Measurements from ENCODE around the gene ACBD3. TPM values are rescaled to one million over a fixed set of nuclear protein-coding genes. Genes with fewer than 3 reads are reported as not detected.

Gene ACBD3
- total RNA-seq: 77.0 TPM
- polyA plus RNA-seq: 18.9 TPM

DNA sequence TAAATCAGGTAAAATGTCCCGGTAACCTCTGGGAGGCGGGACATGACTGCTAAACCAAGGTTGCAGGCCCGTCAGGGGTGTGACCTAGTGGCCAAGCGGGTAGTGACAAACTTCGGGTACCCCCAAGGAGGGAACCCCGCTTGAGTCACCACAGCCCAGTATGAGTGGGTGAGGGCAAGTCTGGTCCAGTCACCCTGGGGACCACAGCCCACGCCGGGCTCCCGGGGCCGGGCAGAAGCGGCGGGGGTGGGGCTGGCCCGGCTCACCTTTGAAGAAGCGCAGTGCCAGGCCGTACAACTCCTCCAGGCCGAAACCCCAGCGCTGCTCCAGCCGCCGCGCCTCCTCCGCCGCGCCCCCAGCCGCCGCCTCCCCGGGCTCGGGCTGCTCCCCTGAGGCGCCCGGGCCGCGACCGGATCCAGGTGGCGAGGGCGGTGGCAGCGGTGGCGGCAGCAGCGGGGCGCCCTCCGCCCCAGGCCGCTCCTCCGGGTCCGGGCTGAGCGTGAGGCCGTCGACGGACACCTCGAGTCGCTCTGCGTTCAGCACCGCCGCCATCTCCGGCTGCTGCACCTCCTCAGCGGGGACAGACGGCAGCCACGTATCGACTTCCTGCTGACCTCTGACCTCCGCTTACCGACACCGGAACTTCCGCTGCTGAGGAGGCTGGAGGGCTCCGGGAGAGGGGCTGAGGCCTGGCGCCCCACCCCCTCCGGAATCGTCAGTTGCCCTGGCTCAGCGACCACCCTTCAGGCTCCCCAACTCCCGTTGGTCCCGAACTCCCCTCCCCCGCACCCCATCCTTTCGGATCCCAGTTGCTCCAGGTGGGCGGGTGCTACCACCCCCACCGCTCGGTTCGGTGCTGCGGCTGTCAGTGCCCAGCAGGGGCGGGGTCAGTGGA is at the start of gene ACBD3:
ACBD3 (minus strand) TSS at position 618 of the 895 bp plus-strand sequence; CDS start at position 552, 66 bp downstream.
- peak within 1 kb of the TSS; percentile 80 for H3K4me3 ChIP-seq (ENCODE audit: low read depth, low read length)
- H3K36me3 ChIP-seq (ENCODE audit: insufficient read depth): no peaks in the 10 kb centered on the region
- under 1% methylated on average over 75 of the region's 75 CpGs for WGBS
- H3K4me1 ChIP-seq (ENCODE audit: insufficient read depth): no peaks in the 10 kb centered on the region
- H3K27ac ChIP-seq (ENCODE audit: low read depth): peak within 1 kb of the TSS; percentile 90
- DNase-seq (ENCODE audit: extremely low spot score): peak; percentile 74

DNA sequence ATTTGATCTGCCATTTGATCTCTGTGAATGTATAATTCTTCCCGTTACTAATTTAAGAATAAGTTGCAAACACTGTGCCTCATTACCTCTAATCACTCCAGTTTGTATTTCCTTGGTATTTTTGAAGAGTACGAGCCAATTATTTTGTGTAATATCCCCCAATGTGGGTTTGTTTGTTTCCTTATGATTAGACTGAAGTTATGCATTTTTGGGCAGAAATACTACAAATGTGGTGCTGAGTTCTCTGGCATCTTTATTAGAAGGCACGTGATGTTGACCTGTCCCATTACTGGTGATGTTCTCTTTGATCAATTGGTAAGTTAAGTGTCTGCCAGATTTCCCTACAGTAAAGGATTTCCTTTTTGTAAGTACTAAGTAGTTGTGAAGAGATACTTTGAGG is 47.3 kb upstream of the ACBD3 start:
- Histone ChIP-seq H3K4me1 (ENCODE audit: insufficient read depth) (no peaks in the 10 kb centered on the region), H3K27ac (ENCODE audit: low read depth) (no peak overlapping the region), H3K36me3 (ENCODE audit: insufficient read depth) (no peaks in the 10 kb centered on the region), H3K4me3 (ENCODE audit: low read depth, low read length) (no peak overlapping the region)
- DNase-seq (ENCODE audit: extremely low spot score): no peak
- WGBS: 89% methylated on average over 3 of the region's 3 CpGs

DNA sequence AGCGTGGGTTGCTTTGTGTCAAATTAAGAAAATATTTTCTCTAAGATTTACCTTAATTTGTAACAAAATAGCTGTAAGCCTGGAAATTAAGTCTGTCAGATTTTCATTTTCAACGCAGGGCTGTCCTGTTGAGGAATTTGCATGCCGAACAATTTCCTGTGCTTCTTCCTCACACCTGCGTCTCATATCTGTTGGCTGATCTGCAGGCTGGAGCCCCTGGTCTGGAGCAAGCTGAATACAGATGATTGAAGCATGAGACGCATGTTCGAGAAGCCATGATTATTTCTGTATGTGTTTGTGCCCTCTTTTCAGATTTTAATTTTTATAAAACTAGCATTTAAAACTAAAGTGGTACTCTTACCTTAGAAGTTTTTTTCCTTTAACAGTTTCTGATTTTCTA is 46.8 kb upstream of the ACBD3 start:
- Histone ChIP-seq H3K4me3 (ENCODE audit: low read depth, low read length) (no peak overlapping the region), H3K4me1 (ENCODE audit: insufficient read depth) (no peaks in the 10 kb centered on the region), H3K36me3 (ENCODE audit: insufficient read depth) (no peaks in the 10 kb centered on the region), H3K27ac (ENCODE audit: low read depth) (no peak overlapping the region)
- no peak for DNase-seq (ENCODE audit: extremely low spot score)
- 89% methylated on average over 6 of the region's 6 CpGs for WGBS

DNA sequence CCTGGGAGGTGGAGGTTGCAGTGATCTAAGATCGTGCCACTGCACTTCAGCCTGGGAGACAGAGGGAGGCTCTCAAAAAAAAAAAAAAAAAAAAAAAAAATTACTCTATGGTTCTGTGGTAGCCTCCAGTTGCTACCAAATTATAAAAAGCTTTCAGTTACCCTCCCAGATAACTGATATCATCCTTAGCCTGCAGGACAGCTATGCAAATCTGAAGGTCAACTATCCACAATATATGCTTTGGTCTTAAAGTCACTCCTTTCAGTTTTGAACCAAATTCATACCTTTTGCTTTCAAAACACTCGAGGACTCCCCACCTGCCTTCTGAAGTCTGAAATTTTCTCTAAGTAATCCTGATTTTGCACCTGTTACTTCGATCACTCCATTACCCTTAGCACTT is 40.1 kb upstream of the ACBD3 start:
- no peaks in the 10 kb centered on the region for H3K4me1 ChIP-seq (ENCODE audit: insufficient read depth)
- no peak for DNase-seq (ENCODE audit: extremely low spot score)
- no peak overlapping the region for H3K4me3 ChIP-seq (ENCODE audit: low read depth, low read length)
- WGBS: 96% methylated on average over 3 of the region's 3 CpGs
- H3K36me3 ChIP-seq (ENCODE audit: insufficient read depth): no peaks in the 10 kb centered on the region
- H3K27ac ChIP-seq (ENCODE audit: low read depth): no peak overlapping the region

GRCh38 chr1:226223786-226224244 is 37.3 kb upstream of the ACBD3 start:
- WGBS: under 1% methylated on average over 55 of the region's 55 CpGs
- Histone ChIP-seq H3K36me3 (ENCODE audit: insufficient read depth) (no peaks in the 10 kb centered on the region), H3K4me3 (ENCODE audit: low read depth, low read length) (peak overlapping the region; percentile 55), H3K4me1 (ENCODE audit: insufficient read depth) (no peaks in the 10 kb centered on the region), H3K27ac (ENCODE audit: low read depth) (no peak overlapping the region)
- DNase-seq (ENCODE audit: extremely low spot score): no peak

- Histone ChIP-seq H3K27ac (ENCODE audit: low read depth) (no peak within 1 kb of the TSS), H3K4me1 (ENCODE audit: insufficient read depth) (no peaks in the 10 kb centered on the region), H3K4me3 (ENCODE audit: low read depth, low read length) (peak within 1 kb of the TSS; percentile 55), H3K36me3 (ENCODE audit: insufficient read depth) (no peaks in the 10 kb centered on the region)
- DNase-seq (ENCODE audit: extremely low spot score): no peak
- WGBS: 5% methylated on average over 62 of the region's 62 CpGs
These were observed 36.7 kb upstream of the ACBD3 start, which contains the start of gene MIXL1 for GRCh38 chr1:226223157-226223785. Gene MIXL1, plus strand, starts transcription at chr1:226223664. Its CDS starts 18 bp downstream, at chr1:226223682.

DNA sequence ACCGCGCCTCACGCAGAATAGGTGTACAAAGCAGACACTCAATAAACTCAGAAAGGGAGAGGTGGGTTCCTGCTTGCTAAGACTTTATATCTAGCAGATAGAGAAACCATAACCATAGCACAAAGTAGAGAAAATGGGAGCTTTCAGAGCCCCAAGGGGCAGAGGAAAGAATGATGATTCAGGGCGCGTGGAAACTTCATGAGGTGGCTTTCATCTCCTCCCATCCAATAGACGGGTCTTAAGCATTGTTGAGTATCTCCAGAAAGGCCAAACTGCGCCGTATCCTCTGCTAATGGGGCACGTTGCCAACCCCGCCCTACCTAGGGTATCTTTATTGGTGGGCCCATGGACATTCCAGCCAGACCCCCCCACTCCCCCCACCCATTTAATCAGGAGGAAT is 36.1 kb upstream of the ACBD3 start:
- no peak overlapping the region for H3K4me3 ChIP-seq (ENCODE audit: low read depth, low read length)
- no peaks in the 10 kb centered on the region for H3K36me3 ChIP-seq (ENCODE audit: insufficient read depth)
- no peak for DNase-seq (ENCODE audit: extremely low spot score)
- H3K4me1 ChIP-seq (ENCODE audit: insufficient read depth): no peaks in the 10 kb centered on the region
- WGBS: 94% methylated on average over 10 of the region's 10 CpGs
- H3K27ac ChIP-seq (ENCODE audit: low read depth): no peak overlapping the region

DNA sequence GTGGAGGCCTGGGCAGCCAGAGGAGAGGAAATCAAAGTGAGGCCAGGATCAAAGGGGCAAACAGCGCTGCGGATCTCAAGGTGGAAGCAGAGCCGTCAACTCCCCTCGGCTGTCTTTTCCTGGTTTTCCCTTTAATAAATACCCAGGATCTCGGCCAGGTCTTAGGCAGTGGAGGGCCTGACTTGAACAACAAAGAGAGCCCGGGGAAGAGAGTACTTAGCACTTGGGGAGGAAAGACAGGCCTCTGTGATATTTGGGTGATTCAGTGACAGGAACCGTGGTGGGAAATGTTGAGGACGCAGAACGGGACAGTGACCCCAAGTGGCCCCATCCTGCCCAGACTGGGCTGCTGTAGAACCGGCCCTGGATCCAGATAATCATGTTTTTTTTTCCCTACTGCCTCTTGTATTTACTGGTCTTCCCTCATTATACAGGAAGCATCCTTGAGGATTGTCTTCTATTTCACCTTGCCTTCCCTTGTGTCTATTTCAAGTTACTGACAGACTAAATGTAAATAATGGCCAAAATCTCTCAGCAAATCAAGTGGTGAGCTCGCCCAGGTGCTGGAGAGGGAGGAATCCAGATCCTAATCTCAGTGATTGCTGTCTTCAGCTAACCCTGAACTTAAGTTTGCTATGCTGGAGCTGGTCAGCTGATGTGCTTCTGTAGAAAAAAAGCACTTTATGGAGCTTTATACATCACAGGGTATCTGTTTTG is 34.1 kb upstream of the ACBD3 start:
- no peak for DNase-seq (ENCODE audit: extremely low spot score)
- Histone ChIP-seq H3K4me3 (ENCODE audit: low read depth, low read length) (no peak overlapping the region), H3K36me3 (ENCODE audit: insufficient read depth) (no peaks in the 10 kb centered on the region), H3K4me1 (ENCODE audit: insufficient read depth) (no peaks in the 10 kb centered on the region), H3K27ac (ENCODE audit: low read depth) (no peak overlapping the region)
- WGBS: 62% methylated on average over 11 of the region's 11 CpGs

- DNase-seq (ENCODE audit: extremely low spot score): no peak
- no peak overlapping the region for H3K27ac ChIP-seq (ENCODE audit: low read depth)
- H3K4me3 ChIP-seq (ENCODE audit: low read depth, low read length): no peak overlapping the region
- H3K36me3 ChIP-seq (ENCODE audit: insufficient read depth): no peaks in the 10 kb centered on the region
- WGBS: 70% methylated on average over 10 of the region's 10 CpGs
- H3K4me1 ChIP-seq (ENCODE audit: insufficient read depth): no peaks in the 10 kb centered on the region
These were observed 30.7 kb upstream of the ACBD3 start for GRCh38 chr1:226217273-226217672.

DNA sequence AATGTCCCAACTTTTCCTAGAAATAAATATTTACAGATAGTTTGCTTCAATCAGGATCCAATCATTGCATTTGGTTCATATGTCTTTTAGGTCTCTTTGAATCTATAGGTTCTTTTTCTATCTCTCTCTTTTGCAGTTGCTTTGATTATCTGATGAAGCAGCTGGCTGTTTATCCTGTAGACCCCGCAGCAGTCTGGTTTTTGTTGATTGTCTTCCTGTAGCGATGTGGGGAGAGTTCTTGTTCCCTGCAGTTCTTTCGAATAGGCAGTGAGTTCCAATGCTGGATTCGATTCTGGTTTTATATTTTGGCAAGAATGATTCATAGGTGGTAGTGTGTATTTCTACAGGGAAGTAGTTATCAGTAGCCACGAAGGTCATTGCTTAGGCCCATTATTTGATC is 29.5 kb upstream of the ACBD3 start:
- H3K36me3 ChIP-seq (ENCODE audit: insufficient read depth): no peaks in the 10 kb centered on the region
- no peak overlapping the region for H3K27ac ChIP-seq (ENCODE audit: low read depth)
- no peaks in the 10 kb centered on the region for H3K4me1 ChIP-seq (ENCODE audit: insufficient read depth)
- DNase-seq (ENCODE audit: extremely low spot score): no peak
- no peak overlapping the region for H3K4me3 ChIP-seq (ENCODE audit: low read depth, low read length)
- 46% methylated on average over 5 of the region's 5 CpGs for WGBS

DNA sequence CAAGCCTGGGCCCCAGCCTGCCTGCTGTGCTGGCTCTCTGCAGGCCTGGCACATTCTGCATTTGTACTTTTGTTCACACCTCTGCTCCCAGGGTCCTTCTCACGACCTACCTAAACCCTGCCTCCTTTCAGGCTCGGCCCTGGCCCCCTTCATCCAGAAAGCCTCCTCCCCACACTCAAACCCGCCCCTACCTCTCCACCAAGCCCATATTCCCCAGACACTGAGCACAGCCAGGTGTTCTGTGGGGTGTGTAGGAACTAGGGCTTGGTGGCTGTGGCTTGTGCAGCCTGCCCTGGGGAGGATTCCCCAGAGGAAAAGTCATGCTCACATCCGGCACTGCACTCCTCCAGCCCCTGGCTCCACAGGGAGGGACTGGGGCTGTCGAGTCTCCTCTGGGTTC is 28.7 kb upstream of the ACBD3 start:
- DNase-seq (ENCODE audit: extremely low spot score): no peak
- Histone ChIP-seq H3K4me3 (ENCODE audit: low read depth, low read length) (no peak overlapping the region), H3K4me1 (ENCODE audit: insufficient read depth) (no peaks in the 10 kb centered on the region), H3K27ac (ENCODE audit: low read depth) (no peak overlapping the region), H3K36me3 (ENCODE audit: insufficient read depth) (no peaks in the 10 kb centered on the region)
- 69% methylated on average over 5 of the region's 5 CpGs for WGBS

DNA sequence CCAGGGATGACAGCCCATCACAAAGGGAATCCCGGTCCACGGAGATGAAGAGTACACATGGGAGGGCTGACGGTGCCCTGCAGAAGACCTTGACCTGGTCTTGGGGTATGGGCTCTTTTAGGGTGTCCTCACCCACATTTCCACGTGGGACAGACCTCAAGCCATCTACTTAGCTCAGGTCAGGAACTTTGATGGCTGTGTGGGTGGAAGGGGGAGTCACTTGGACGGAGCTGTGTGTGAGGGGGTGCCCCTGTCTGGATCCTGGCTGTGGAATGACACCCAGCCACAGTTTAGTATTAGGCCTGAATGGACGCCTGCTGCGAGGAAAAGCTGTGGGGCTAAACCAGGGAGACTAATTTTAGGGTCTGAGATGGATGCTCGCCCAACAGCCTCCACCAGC is 26.0 kb upstream of the ACBD3 start:
- Histone ChIP-seq H3K4me1 (ENCODE audit: insufficient read depth) (no peaks in the 10 kb centered on the region), H3K36me3 (ENCODE audit: insufficient read depth) (no peaks in the 10 kb centered on the region), H3K4me3 (ENCODE audit: low read depth, low read length) (no peak overlapping the region), H3K27ac (ENCODE audit: low read depth) (no peak overlapping the region)
- DNase-seq (ENCODE audit: extremely low spot score): no peak
- 92% methylated on average over 8 of the region's 8 CpGs for WGBS

GRCh38 chr1:226211181-226211821 is 24.8 kb upstream of the ACBD3 start:
- H3K36me3 ChIP-seq (ENCODE audit: insufficient read depth): no peaks in the 10 kb centered on the region
- WGBS: 67% methylated on average over 5 of the region's 5 CpGs
- H3K4me3 ChIP-seq (ENCODE audit: low read depth, low read length): no peak overlapping the region
- H3K27ac ChIP-seq (ENCODE audit: low read depth): no peak overlapping the region
- no peaks in the 10 kb centered on the region for H3K4me1 ChIP-seq (ENCODE audit: insufficient read depth)
- DNase-seq (ENCODE audit: extremely low spot score): no peak

Measured in urinary bladder (tissue), 4 donors.